HG02678 (cell line): Measurements from ENCODE around the gene ENAH.
A peak's percentile ranks its signal among the peaks of the same experiment; 100 is the strongest.

Experiments
- ATAC-seq: cut with Tn5 transposase; IDR thresholded peaks from one replicate; pipeline ENCODE4 v1.9.1; 2021; ENCODE audit warnings: mild to moderate bottlenecking, moderate library complexity; ENCODE audit not compliant: unreplicated experiment

Gene ENAH

GRCh38 chr1:225461533-225462428 lies 191.1 kb downstream of the ENAH start:
- ATAC-seq = no peak

- ATAC-seq = no peak
Measured at GRCh38 chr1:225460737-225461532, 192.0 kb downstream of the ENAH start.

GRCh38 chr1:225460021-225460736 lies 192.7 kb downstream of the ENAH start:
- no peak for ATAC-seq

GRCh38 chr1:225458222-225458631 lies 194.7 kb downstream of the ENAH start:
- ATAC-seq = no peak

- ATAC-seq = peak; percentile 78
Measured at GRCh38 chr1:225454733-225455132, 198.2 kb downstream of the ENAH start.

GRCh38 chr1:225453797-225454648 lies 198.9 kb downstream of the ENAH start:
- ATAC-seq = peak; percentile 29

GRCh38 chr1:225451840-225452515 lies 200.9 kb downstream of the ENAH start:
- no peak for ATAC-seq

- ATAC-seq = no peak
Measured at GRCh38 chr1:225451340-225451739, 201.6 kb downstream of the ENAH start.

- no peak for ATAC-seq
Measured at GRCh38 chr1:225450491-225451191, 202.3 kb downstream of the ENAH start.

- ATAC-seq = no peak
Measured at GRCh38 chr1:225449774-225450173, 203.1 kb downstream of the ENAH start.

- no peak for ATAC-seq
Measured at GRCh38 chr1:225449261-225449660, 203.7 kb downstream of the ENAH start.

- ATAC-seq = no peak
Measured at GRCh38 chr1:225448146-225448805, 204.6 kb downstream of the ENAH start.

- ATAC-seq = no peak
Measured at GRCh38 chr1:225447650-225448089, 205.3 kb downstream of the ENAH start.

- no peak for ATAC-seq
Measured at GRCh38 chr1:225446981-225447615, 205.8 kb downstream of the ENAH start.

GRCh38 chr1:225446595-225446960 lies 206.3 kb downstream of the ENAH start:
- no peak for ATAC-seq

GRCh38 chr1:225445639-225446594 lies 207.0 kb downstream of the ENAH start:
- ATAC-seq = no peak

GRCh38 chr1:225442123-225442505 lies 210.8 kb downstream of the ENAH start:
- peak; percentile 12 for ATAC-seq
